Measurements from ENCODE around the gene LIPK.
"Not testable (repeated sequence)": the region's sequence is repeated elsewhere in the genome, so short reads cannot be mapped to it uniquely, and the experiment has no call there.

Gene LIPK

GRCh38 chr10:88682491-88682890 lies 23.6 kb upstream of the LIPK start:
- no peak for DNase-seq (ENCODE audit: low read depth)
- TF ChIP-seq, protein P1, sequence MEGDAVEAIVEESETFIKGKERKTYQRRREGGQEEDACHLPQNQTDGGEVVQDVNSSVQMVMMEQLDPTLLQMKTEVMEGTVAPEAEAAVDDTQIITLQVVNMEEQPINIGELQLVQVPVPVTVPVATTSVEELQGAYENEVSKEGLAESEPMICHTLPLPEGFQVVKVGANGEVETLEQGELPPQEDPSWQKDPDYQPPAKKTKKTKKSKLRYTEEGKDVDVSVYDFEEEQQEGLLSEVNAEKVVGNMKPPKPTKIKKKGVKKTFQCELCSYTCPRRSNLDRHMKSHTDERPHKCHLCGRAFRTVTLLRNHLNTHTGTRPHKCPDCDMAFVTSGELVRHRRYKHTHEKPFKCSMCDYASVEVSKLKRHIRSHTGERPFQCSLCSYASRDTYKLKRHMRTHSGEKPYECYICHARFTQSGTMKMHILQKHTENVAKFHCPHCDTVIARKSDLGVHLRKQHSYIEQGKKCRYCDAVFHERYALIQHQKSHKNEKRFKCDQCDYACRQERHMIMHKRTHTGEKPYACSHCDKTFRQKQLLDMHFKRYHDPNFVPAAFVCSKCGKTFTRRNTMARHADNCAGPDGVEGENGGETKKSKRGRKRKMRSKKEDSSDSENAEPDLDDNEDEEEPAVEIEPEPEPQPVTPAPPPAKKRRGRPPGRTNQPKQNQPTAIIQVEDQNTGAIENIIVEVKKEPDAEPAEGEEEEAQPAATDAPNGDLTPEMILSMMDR (conservative IDR thresholded peaks at IDR 0.05; ENCODE audit: control insufficient read depth, insufficient read depth, low read depth, low read length) = no peak
- H3K4me3 ChIP-seq (ENCODE audit: control insufficient read depth, low read depth, low read length) = no peak overlapping the region

- DNase-seq (ENCODE audit: low read depth) = peak; percentile 48
- TF ChIP-seq, protein P1 (conservative IDR thresholded peaks at IDR 0.05; ENCODE audit: control insufficient read depth, insufficient read depth, low read depth, low read length) = peak; percentile 91
- no peak overlapping the region for H3K4me3 ChIP-seq (ENCODE audit: control insufficient read depth, low read depth, low read length)
These were observed 18.1 kb upstream of the LIPK start for GRCh38 chr10:88687853-88688467.

DNA sequence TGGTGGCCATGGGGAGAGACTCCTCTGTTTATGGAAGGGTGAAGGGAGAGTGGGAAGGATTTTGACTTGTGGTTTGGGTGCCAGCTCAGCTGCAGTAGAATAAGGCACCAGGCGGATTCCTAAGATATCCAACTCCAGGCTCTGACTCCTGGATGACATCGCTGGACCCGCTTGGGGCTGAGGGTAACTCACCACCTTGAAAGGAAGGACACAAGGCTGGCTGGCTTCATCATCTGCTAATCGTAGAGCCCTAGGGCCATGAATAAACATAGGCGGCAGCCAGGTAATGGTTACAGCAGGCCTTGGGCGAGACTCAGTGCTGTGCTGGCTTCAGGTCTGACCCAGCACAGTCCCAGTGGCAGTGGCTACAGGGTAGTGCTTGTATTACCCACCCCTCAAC lies 16.7 kb upstream of the LIPK start:
- DNase-seq (ENCODE audit: low read depth) = no peak
- TF ChIP-seq, protein P1 (conservative IDR thresholded peaks at IDR 0.05; ENCODE audit: control insufficient read depth, insufficient read depth, low read depth, low read length) = no peak
- no peak overlapping the region for H3K4me3 ChIP-seq (ENCODE audit: control insufficient read depth, low read depth, low read length)

- DNase-seq (ENCODE audit: low read depth) = peak; percentile 37
- TF ChIP-seq, protein P1 (conservative IDR thresholded peaks at IDR 0.05; ENCODE audit: control insufficient read depth, insufficient read depth, low read depth, low read length) = peak; percentile 44
- no peak overlapping the region for H3K4me3 ChIP-seq (ENCODE audit: control insufficient read depth, low read depth, low read length)
These were observed 12.5 kb upstream of the LIPK start for GRCh38 chr10:88693392-88694020.

DNA sequence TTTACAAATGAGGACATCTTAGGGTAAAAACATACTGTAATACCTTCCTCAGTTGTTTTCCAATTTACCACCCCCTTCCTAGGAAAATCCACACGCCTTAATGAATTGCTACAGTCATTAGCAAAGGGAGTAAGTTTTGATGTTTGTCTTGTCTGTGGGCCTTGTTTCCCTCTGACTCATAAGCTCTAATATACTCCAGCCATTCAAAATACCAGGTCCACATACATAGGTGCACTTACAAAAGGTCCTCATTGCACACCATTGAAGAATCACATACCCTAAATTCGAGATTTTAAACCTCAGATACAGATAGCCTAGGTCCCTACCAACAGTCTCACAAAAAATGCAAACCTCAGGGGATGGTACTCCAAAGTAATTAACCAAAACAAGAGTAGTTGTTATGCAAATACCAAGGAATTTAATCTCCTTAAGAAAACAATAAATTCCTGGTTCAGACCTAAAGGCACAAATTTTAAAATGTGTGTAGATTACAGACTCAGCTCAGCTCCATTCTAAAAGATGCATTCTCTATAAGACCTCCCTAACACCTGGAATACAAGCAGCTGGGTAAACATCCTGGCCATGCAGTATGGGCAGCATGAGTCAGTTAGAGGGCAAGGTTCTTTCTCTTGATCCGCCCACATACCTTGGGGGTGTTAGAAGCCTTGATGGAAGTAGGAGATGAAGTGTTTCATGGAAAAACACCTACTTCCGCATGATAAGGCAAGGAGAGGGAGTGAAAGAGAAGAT lies 3.0 kb upstream of the LIPK start:
- DNase-seq (ENCODE audit: low read depth) = peak; percentile 37
- H3K4me3 ChIP-seq (ENCODE audit: control insufficient read depth, low read depth, low read length) = no peak overlapping the region
- TF ChIP-seq, protein P1 (conservative IDR thresholded peaks at IDR 0.05; ENCODE audit: control insufficient read depth, insufficient read depth, low read depth, low read length) = no peak

DNA sequence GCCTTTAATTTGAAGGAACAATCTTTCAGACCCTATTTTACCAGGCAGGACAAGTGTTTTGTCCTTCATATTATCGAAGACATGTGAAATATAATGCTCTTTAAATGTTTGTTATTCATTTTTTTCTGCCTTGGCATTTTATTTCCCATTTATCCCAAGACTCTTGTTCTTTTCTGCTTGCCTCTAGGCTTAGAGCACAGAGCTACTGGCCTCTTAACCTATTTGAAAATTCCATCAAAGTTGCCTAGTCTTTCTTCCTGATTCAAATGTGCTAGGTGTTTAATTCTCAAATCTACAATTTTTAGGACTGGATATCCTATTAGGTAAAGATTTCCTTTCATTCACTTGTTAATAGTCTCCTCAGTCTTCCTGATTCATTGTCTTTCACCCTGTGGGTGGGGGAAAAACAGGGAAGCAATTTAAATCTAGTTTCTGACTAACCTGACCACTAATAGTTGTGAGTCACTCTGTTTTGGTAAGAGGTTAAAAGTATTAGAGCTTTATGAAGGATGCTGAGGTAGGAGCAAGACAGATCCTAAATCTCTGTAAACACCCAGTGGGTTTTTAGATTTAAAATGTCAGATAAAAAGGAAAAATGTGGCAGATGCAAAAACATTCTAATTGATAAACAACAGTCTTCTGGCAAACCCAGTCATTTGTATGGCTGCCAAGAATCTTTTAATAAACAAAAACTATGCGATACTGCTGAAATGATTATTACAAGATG lies 1.5 kb downstream of the LIPK start:
- H3K4me3 ChIP-seq (ENCODE audit: control insufficient read depth, low read depth, low read length) = no peak overlapping the region
- DNase-seq (ENCODE audit: low read depth) = peak; percentile 86
- TF ChIP-seq, protein P1 (conservative IDR thresholded peaks at IDR 0.05; ENCODE audit: control insufficient read depth, insufficient read depth, low read depth, low read length) = no peak

DNA sequence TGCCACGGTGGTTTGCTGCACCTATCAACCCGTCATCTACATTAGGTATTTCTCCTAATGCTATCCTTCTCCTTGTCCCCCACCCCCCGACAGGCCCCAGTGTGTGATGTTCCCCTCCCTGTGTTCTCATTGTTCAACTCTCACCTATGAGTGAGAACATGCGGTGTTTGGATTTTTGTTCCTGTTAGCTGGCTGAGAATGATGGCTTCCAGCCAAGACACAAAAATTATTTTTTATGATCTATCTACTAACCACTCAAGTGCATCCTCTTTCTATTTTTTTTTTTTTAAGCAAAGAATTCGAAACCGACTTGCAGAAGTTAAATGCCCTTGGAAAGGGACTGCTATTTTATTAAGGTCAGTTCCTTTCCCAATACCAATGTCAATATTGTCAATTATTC lies 3.3 kb downstream of the LIPK start:
- DNase-seq (ENCODE audit: low read depth); H3K4me3 ChIP-seq (ENCODE audit: control insufficient read depth, low read depth, low read length): not testable (repeated sequence)

Measured in fibroblast of mammary gland (primary cell).